AG04450 (cell line): Measurements from ENCODE around the gene NATD1. TPM values are rescaled to one million over a fixed set of nuclear protein-coding genes. Genes with fewer than 3 reads are reported as not detected.

ENCODE experiments used
- CTCF ChIA-PET: fragments of 300-600, 350-600 bp; formaldehyde crosslinking; extraction: SDS; loops from one replicate; lab custom pipeline; 2022; ENCODE audit warnings: antibody characterized with exemption, inconsistent platforms; lab: Charles Lee
- POLR2A ChIA-PET: fragments of 350-600 bp; formaldehyde crosslinking; extraction: SDS; loops from one replicate; lab custom pipeline; 2021; ENCODE audit warnings: antibody characterized with exemption, inconsistent platforms; lab: Yijun Ruan, JAX
- DNase-seq: peaks from one replicate; pipeline ENCODE4 v3.0.0-alpha.2; 2011; ENCODE audit warnings: low read depth, low spot score
- H3K27ac ChIP-seq: one replicate; pipeline ENCODE4 v1.5.1; 2012; ENCODE audit warnings: low read depth, low read length, control low read depth
- H3K27me3 ChIP-seq: one replicate; pipeline ENCODE4 v1.6.0; 2012; ENCODE audit warnings: low read length; ENCODE audit not compliant: control insufficient read depth, insufficient read depth
- H3K4me3 ChIP-seq: 2 replicates; pipeline ENCODE4 v1.5.1; 2011; ENCODE audit warnings: mild to moderate bottlenecking, low read depth, low read length, control low read depth
- H3K9me3 ChIP-seq: 2 replicates; pipeline ENCODE4 v1.5.1; 2012; ENCODE audit warnings: low read length; ENCODE audit not compliant: control insufficient read depth, insufficient read depth
- polyA plus RNA-seq: library from polyadenylated mRNA; depleted of rRNA; stranded (reverse); fragments of >200 nt; gene quantifications from 2 replicates; pipeline ENCODE4 v1.2.3, GENCODE V29; 2011; rRNA removed
- small RNA-seq: library from RNA; depleted of rRNA; stranded (forward); fragments of <200 nt; gene quantifications from one replicate; pipeline ENCODE3, GENCODE V24; 2012; ENCODE audit warnings: low read depth; ENCODE audit not compliant: insufficient read length
- TF ChIP-seq, protein P1 (sequence below): IDR thresholded peaks from 2 replicates; pipeline ENCODE4 v1.5.1; 2011; ENCODE audit warnings: low read depth, low read length, control low read depth, inconsistent platforms

Gene NATD1
- polyA plus RNA-seq, 1 experiment: 4.0 TPM

DNA sequence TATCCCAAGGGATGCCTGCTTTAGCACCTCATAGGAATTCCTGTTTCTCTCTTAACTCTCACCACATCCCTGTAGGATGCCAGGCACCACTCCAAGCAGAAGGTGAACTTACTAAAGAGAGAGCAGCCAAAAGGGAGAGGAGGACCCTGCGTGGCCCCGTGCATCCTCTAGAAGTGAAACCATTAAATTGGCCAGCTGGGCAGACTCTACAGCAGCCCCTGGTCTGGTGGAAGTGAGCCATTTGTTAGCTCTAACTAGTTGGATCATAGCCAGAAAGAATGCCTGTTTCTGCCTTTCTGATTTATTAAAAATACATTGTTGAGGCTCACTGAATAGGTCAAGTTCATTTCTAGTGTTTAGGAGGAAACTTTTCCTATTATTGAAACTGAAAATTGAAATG lies 61.5 kb downstream of the NATD1 start:
- ChIA-PET POLR2A (no interaction called here), CTCF (no interaction called here)
- DNase-seq: no peak

DNA sequence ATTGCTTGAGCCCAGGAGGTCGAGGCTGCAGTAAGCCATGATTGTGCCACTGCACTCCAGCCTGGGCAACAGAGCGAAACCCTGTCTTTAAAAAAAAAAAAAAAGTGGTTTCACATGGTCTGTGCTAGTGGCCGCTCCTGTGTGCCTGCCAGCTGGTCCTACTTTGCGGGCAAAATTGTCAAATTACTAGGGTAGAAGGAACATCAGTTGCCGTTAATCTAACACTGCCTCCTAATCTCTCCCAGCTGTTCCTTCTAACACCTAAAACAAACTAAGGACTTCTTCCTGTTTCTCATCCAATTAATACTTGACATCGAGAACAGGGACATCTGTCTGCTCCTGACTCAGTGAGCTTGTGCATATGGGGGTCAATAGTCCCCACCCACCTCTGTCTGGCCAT lies 63.1 kb downstream of the NATD1 start:
- no peaks in the 10 kb centered on the region for H3K27me3 ChIP-seq
- no peak overlapping the region for H3K27ac ChIP-seq
- no peak overlapping the region for H3K4me3 ChIP-seq
- no peaks in the 10 kb centered on the region for H3K9me3 ChIP-seq
- TF ChIP-seq, protein P1, sequence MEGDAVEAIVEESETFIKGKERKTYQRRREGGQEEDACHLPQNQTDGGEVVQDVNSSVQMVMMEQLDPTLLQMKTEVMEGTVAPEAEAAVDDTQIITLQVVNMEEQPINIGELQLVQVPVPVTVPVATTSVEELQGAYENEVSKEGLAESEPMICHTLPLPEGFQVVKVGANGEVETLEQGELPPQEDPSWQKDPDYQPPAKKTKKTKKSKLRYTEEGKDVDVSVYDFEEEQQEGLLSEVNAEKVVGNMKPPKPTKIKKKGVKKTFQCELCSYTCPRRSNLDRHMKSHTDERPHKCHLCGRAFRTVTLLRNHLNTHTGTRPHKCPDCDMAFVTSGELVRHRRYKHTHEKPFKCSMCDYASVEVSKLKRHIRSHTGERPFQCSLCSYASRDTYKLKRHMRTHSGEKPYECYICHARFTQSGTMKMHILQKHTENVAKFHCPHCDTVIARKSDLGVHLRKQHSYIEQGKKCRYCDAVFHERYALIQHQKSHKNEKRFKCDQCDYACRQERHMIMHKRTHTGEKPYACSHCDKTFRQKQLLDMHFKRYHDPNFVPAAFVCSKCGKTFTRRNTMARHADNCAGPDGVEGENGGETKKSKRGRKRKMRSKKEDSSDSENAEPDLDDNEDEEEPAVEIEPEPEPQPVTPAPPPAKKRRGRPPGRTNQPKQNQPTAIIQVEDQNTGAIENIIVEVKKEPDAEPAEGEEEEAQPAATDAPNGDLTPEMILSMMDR: no peak
- no peak for DNase-seq
- ChIA-PET CTCF (interaction anchor here (1.1 kb wide), 1 partner anchor 61 kb away, joined by 3 read pairs; no protein-coding TSS in a partner anchor), POLR2A (no interaction called here)

More for the DNA sequence above, 61.5 kb downstream of the NATD1 start:
- Histone ChIP-seq H3K27ac (no peak overlapping the region), H3K4me3 (no peak overlapping the region), H3K9me3 (no peaks in the 10 kb centered on the region), H3K27me3 (no peaks in the 10 kb centered on the region)
- TF ChIP-seq, protein P1: no peak

DNA sequence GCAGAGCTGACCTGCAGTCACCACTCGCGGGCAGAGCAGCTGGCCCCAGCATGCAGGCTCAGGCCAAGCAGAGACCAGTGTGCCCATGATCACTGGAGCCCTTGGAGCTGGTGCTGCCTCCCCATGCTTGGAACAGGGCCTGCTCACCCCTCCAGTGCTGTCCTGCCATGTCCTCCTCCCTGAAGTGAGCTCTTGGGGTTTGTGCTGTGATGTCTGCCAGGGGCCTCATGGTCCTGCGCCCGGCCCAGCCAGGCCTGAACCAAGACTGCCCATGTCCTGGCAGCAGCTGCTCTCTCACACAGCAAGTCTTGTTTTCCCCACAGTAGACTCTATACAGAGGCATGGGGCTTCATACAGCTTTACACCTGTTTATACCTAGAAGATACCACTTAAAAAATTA lies 63.8 kb downstream of the NATD1 start:
- ChIA-PET POLR2A (no interaction called here), CTCF (interaction anchor here (1.1 kb wide), 1 partner anchor 60 kb away, joined by 3 read pairs; no protein-coding TSS in a partner anchor)
- Histone ChIP-seq H3K9me3 (no peaks in the 10 kb centered on the region), H3K27ac (no peak overlapping the region), H3K4me3 (no peak overlapping the region), H3K27me3 (no peaks in the 10 kb centered on the region)
- TF ChIP-seq, protein P1: no peak
- no peak for DNase-seq

Small RNAs within 50 kb of the gene (small RNA-seq; reads per million reads assigned to genes)
- gene RN7SL426P: not detected

Other genes with a start within 250 kb of the NATD1 start
- 288 and 295 TPM in 2 replicates for gene USP22, start 210.4 kb downstream of the NATD1 start, polyA plus RNA-seq
- gene DHRS7B, start 126.4 kb downstream of the NATD1 start, polyA plus RNA-seq: 12.5 and 14.9 TPM in 2 replicates
- gene TMEM11, start 39.2 kb downstream of the NATD1 start, polyA plus RNA-seq: 27.5 and 33.9 TPM in 2 replicates
- 13.7 and 24.0 TPM in 2 replicates for gene MAP2K3, start 31.3 kb upstream of the NATD1 start, polyA plus RNA-seq
- 0.02 TPM in 2 replicates for gene KCNJ12, start 122.9 kb upstream of the NATD1 start, polyA plus RNA-seq